AG04450 (cell line): Measurements from ENCODE around the gene ZNF512. TPM values are rescaled to one million over a fixed set of nuclear protein-coding genes. Genes with fewer than 3 reads are reported as not detected.
A peak's percentile ranks its signal among the peaks of the same experiment; 100 is the strongest.

ENCODE experiments used
- CTCF ChIA-PET: fragments of 300-600, 350-600 bp; formaldehyde crosslinking; extraction: SDS; loops from one replicate; lab custom pipeline; 2022; ENCODE audit warnings: antibody characterized with exemption, inconsistent platforms; lab: Charles Lee
- POLR2A ChIA-PET: fragments of 350-600 bp; formaldehyde crosslinking; extraction: SDS; loops from one replicate; lab custom pipeline; 2021; ENCODE audit warnings: antibody characterized with exemption, inconsistent platforms; lab: Yijun Ruan, JAX
- DNase-seq: peaks from one replicate; pipeline ENCODE4 v3.0.0-alpha.2; 2011; ENCODE audit warnings: low read depth, low spot score
- H3K27ac ChIP-seq: one replicate; pipeline ENCODE4 v1.5.1; 2012; ENCODE audit warnings: low read depth, low read length, control low read depth
- H3K27me3 ChIP-seq: one replicate; pipeline ENCODE4 v1.6.0; 2012; ENCODE audit warnings: low read length; ENCODE audit not compliant: control insufficient read depth, insufficient read depth
- H3K4me3 ChIP-seq: 2 replicates; pipeline ENCODE4 v1.5.1; 2011; ENCODE audit warnings: mild to moderate bottlenecking, low read depth, low read length, control low read depth
- H3K9me3 ChIP-seq: 2 replicates; pipeline ENCODE4 v1.5.1; 2012; ENCODE audit warnings: low read length; ENCODE audit not compliant: control insufficient read depth, insufficient read depth
- CTCF ChIP-seq: IDR thresholded peaks from 2 replicates; pipeline ENCODE4 v1.5.1; 2011; ENCODE audit warnings: low read depth, low read length, control low read depth, inconsistent platforms
- polyA plus RNA-seq: library from polyadenylated mRNA; depleted of rRNA; stranded (reverse); fragments of >200 nt; gene quantifications from 2 replicates; pipeline ENCODE4 v1.2.3, GENCODE V29; 2011

ZNF512 gene
- polyA plus RNA-seq, 1 experiment: 63.7 TPM

GRCh38 chr2:27571681-27572080, 11.2 kb upstream of the ZNF512 start:
- Histone ChIP-seq H3K4me3 (no peak overlapping the region), H3K27me3 (no peaks in the 10 kb centered on the region), H3K27ac (no peak overlapping the region), H3K9me3 (no peaks in the 10 kb centered on the region)
- ChIA-PET CTCF (no interaction called here), POLR2A (interaction anchor here (0.8 to 2.5 kb wide), 2 partner anchors 11 to 57 kb away, joined by 3 to 7 read pairs; partner anchors contain the start of genes CCDC121, GPN1 and ZNF512)
- no peak for DNase-seq
- no peak for TF ChIP-seq CTCF

- no peak for TF ChIP-seq CTCF
- no peaks in the 10 kb centered on the region; the same call in 1 of the 2 replicates for H3K9me3 ChIP-seq
- H3K4me3 ChIP-seq: no peak overlapping the region
- no peak overlapping the region for H3K27ac ChIP-seq
- POLR2A ChIA-PET: no interaction called here
- CTCF ChIA-PET: no interaction called here
- no peak for DNase-seq
- no peaks in the 10 kb centered on the region for H3K27me3 ChIP-seq
Observed at GRCh38 chr2:27572439-27572838, 10.4 kb upstream of the ZNF512 start.

DNA sequence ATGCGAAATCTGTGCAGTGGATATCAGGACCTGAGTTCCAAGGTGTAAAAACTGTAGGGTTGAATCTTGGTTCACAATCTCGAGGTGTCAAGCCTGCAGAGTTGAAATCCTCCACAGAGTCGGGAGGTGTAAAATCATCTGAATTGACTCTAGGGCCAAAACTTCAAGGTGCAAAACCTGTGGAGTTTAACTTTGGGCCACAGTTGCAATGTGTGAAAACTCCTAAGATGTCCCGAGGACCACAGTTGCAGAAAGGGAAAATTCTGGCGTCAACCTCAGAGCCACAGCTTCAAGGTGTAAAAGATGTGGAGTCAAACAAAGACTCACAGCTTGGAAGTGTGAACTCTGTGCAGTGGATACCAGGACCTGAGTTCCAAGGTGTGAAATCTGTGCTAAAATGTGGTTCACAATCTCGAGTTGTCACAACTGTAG, 9.8 kb upstream of the ZNF512 start:
- no peak for DNase-seq
- CTCF ChIA-PET: no interaction called here
- POLR2A ChIA-PET: interaction anchor here (1.0 to 1.7 kb wide), 3 partner anchors 10 to 24 kb away, joined by 3 to 8 read pairs (median 3); partner anchors contain the start of gene ZNF512
- H3K27ac ChIP-seq: peak overlapping the region; percentile 25
- no peaks in the 10 kb centered on the region for H3K27me3 ChIP-seq
- TF ChIP-seq CTCF: no peak
- no peak overlapping the region for H3K4me3 ChIP-seq
- no peaks in the 10 kb centered on the region; the same call in 1 of the 2 replicates for H3K9me3 ChIP-seq

DNA sequence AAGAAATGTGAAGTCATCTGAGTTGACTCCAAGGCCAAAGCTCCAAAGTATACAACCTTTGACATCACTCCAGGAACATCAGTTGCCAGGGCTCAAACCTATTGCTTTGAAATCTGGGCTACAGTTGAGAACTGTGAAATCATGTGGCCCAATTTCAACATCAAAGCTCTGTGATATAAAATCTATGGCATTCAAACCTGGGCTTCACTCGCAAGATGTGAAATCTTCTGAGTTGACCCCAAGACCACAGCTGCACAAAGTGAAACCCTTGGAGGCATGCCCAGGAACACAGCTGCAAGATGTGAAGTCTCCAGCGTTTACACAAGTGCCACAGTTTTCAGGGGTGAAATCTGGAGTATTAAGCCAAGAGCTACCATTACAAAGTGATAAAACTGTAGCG, 9.4 kb upstream of the ZNF512 start:
- Histone ChIP-seq H3K4me3 (no peak overlapping the region), H3K27me3 (no peaks in the 10 kb centered on the region), H3K9me3 (no peaks in the 10 kb centered on the region; the same call in 1 of the 2 replicates), H3K27ac (peak overlapping the region; percentile 25)
- ChIA-PET POLR2A (interaction anchor here (0.6 to 1.7 kb wide), 4 partner anchors 9 to 651 kb away, joined by 3 to 11 read pairs (median 6); partner anchors contain the start of gene ZNF512), CTCF (no interaction called here)
- TF ChIP-seq CTCF: no peak
- DNase-seq: peak; percentile 93

DNA sequence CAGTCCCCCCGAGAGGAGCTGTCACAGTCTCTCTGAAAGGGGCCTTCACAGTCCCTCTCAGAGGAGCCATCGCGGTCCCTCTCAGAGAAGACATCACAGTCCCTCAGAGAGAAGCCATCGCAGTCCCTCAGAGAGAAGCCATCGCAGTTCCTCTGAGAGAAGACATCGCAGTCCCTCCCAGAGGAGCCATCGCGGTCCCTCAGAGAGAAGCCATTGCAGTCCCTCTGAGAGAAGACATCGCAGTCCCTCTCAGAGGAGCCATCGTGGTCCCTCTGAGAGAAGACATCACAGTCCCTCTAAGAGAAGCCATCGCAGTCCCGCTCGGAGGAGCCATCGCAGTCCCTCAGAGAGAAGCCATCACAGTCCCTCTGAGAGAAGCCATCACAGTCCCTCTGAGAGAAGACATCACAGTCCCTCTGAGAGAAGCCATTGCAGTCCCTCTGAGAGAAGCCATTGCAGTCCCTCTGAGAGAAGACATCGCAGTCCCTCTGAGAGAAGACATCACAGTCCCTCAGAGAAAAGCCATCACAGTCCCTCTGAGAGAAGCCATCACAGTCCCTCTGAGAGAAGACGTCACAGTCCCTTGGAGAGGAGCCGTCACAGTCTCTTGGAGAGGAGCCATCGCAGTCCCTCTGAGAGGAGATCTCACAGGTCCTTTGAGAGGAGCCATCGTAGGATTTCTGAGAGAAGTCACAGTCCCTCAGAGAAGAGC, 1.3 kb upstream of the ZNF512 start:
- POLR2A ChIA-PET: interaction anchor here (1.2 kb wide), 1 partner anchor 10 kb away, joined by 4 read pairs; no protein-coding TSS in a partner anchor
- Histone ChIP-seq H3K9me3 (no peaks in the 10 kb centered on the region; the same call in none of the 2 replicates), H3K27me3 (no peaks in the 10 kb centered on the region), H3K4me3 (no peak overlapping the region), H3K27ac (no peak overlapping the region)
- no peak for TF ChIP-seq CTCF
- CTCF ChIA-PET: no interaction called here
- no peak for DNase-seq
